HepG2 (cell line): ENCODE results near the gene SHROOM2. TPM values are rescaled to one million over a fixed set of nuclear protein-coding genes. Genes with fewer than 3 reads are reported as not detected.
A peak's percentile ranks its signal among the peaks of the same experiment; 100 is the strongest.

Source experiments
- ATAC-seq: fragments of 200-7000 bp; cut with Tn5 transposase; 3 replicates; pipeline ENCODE4 v1.9.1; 2020; ENCODE audit warnings: mild to moderate bottlenecking, moderate library complexity
- BruUV-seq: library from RNA; stranded (reverse); fragments of 400-500 nt; replicated peaks from 2 replicates; lab custom pipeline; 2021; lab: Mats Ljungman, UMichigan
- CTCF ChIA-PET: fragments of 300-600 bp; formaldehyde crosslinking; extraction: SDS; loops from one replicate; lab custom pipeline; 2021; ENCODE audit warnings: low total read pairs, inconsistent platforms, low intra/inter-chr PET ratio; lab: Yijun Ruan, JAX
- POLR2A ChIA-PET: fragments of 350-600 bp; sonication (Branson Sonifier 250); formaldehyde crosslinking; loops from one replicate; lab custom pipeline; 2020; ENCODE audit warnings: antibody characterized with exemption, inconsistent platforms; lab: Yijun Ruan, JAX
- DNase-seq: peaks from one replicate; pipeline ENCODE4 v3.0.0-alpha.2; 2015; ENCODE audit warnings: low spot score
- FAIRE-seq: peaks from 3 replicates; lab custom pipeline; 2011; peaks lifted over from hg19 to GRCh38; lab: Jason Lieb, UNC
- H2AFZ ChIP-seq: one replicate; pipeline ENCODE4 v1.6.1; 2011; ENCODE audit warnings: low read length, inconsistent platforms
- H3K27ac ChIP-seq: fragments of 300-600 bp; 3 replicates; pipeline ENCODE4 v1.8.0; 2011; ENCODE audit warnings: mixed run types, mild to moderate bottlenecking, mixed read lengths, low read length, inconsistent platforms; ENCODE audit not compliant: insufficient read depth; ENCODE audit errors: extremely low read length
- H3K27me3 ChIP-seq, 2 experiments: fragments of 200-600 bp in 1 of 2; 2 replicates in 1 of 2; 3 replicates in 1 of 2; pipeline versions ENCODE4 v1.6.0 to v1.8.0; 2011; ENCODE audit warnings: low read length in 2 of 2, mild to moderate bottlenecking in 2 of 2, moderate library complexity in 2 of 2, inconsistent platforms in 1 of 2; ENCODE audit not compliant: insufficient read depth in 2 of 2, control insufficient read depth in 1 of 2
- H3K36me3 ChIP-seq, 2 experiments: fragments of 200-600 bp in 1 of 2; replicated peaks in 1 of 2; 2 replicates in 1 of 2; 3 replicates in 1 of 2; pipeline versions ENCODE4 v1.5.1 to v1.8.0; 2011; ENCODE audit warnings: low read length in 2 of 2, inconsistent platforms in 1 of 2; ENCODE audit not compliant: insufficient read depth in 2 of 2, control insufficient read depth in 1 of 2
- H3K4me1 ChIP-seq: 2 replicates; pipeline ENCODE4 v1.5.1; 2012; ENCODE audit warnings: low read length, inconsistent platforms; ENCODE audit not compliant: insufficient read depth
- H3K4me2 ChIP-seq: 2 replicates; pipeline ENCODE4 v1.6.0; 2011; ENCODE audit warnings: low read depth, low read length, inconsistent platforms
- H3K4me3 ChIP-seq, 3 experiments: fragments of 200-600 bp in 1 of 3; sonication (generic), shearing (Covaris generic) in 1 of 3; replicated peaks in 1 of 3; 2 replicates each; pipeline ENCODE4 v1.5.1; 2011 to 2016; ENCODE audit warnings: low read length in 3 of 3, inconsistent platforms in 2 of 3, low read depth in 2 of 3, mild to moderate bottlenecking in 2 of 3, control low read depth in 1 of 3, mixed read lengths in 1 of 3; ENCODE audit not compliant: insufficient read depth in 1 of 3
- H3K79me2 ChIP-seq: one replicate; pipeline ENCODE4 v1.6.1; 2011; ENCODE audit warnings: low read length, inconsistent platforms; ENCODE audit not compliant: insufficient read depth
- H3K9ac ChIP-seq: 2 replicates; pipeline ENCODE4 v1.6.0; 2011; ENCODE audit warnings: mild to moderate bottlenecking, low read depth, low read length, inconsistent platforms; ENCODE audit not compliant: insufficient read depth
- H3K9me3 ChIP-seq: 2 replicates; pipeline ENCODE4 v1.5.1; 2012; ENCODE audit warnings: mild to moderate bottlenecking, low read length
- H4K20me1 ChIP-seq: 2 replicates; pipeline ENCODE4 v1.6.0; 2011; ENCODE audit warnings: inconsistent platforms, mild to moderate bottlenecking, low read length, moderate library complexity; ENCODE audit not compliant: insufficient read depth
- ATRX ChIP-seq: sonication (generic); formaldehyde crosslinking; IDR thresholded peaks from 2 replicates; pipeline ENCODE4 v1.4.0; 2020; ENCODE audit warnings: missing genetic modification reagents, borderline replicate concordance
- STAG1 ChIP-seq: sonication (generic); formaldehyde crosslinking; IDR thresholded peaks from 2 replicates; pipeline ENCODE4 v1.4.0; 2020; ENCODE audit warnings: missing genetic modification reagents
- ZSCAN31 ChIP-seq: sonication (generic); formaldehyde crosslinking; IDR thresholded peaks from 2 replicates; pipeline ENCODE4 v1.5.0; 2020; ENCODE audit warnings: low read depth, mild to moderate bottlenecking, missing genetic modification reagents
- WGBS: methylation state at CpG from one replicate; pipeline ENCODE4 v1.1.6; 2017; ENCODE audit warnings: low lambda C conversion rate; 5-methylcytosine and 5-hydroxymethylcytosine counted together
- in situ Hi-C: cut with HindIII; loops from 2 replicates; pipeline ENCODE4 v1.10.0; 2017; ENCODE audit warnings: low pct_unique_long_range_greater_than_20kb; ENCODE audit not compliant: extremely low pct_ligation_motif_present
- intact Hi-C: fragments of 100-400 bp; cut with micrococcal nuclease; formaldehyde crosslinking; loops from one replicate; pipeline ENCODE4 v1.10.0; 2022; ENCODE audit not compliant: unreplicated experiment
- polyA plus RNA-seq, 8 experiments: library from polyadenylated mRNA; depleted of rRNA in 3 of 8; stranded (reverse) in 7 of 8; unstranded in 1 of 8; fragments of >200 nt; fragmentation: Illumina TruSeq in 4 of 8; extraction: Trizol in 4 of 8; gene quantifications; 2 replicates each; pipeline versions ENCODE4 v1.2.1 to v1.2.3, GENCODE V29; 2011 to 2016; ENCODE audit warnings: low read depth in 4 of 8, missing spikeins in 1 of 8, mixed read lengths in 1 of 8; ENCODE audit not compliant: insufficient read depth in 1 of 8
- total RNA-seq, 5 experiments: library from RNA; depleted of rRNA; stranded (reverse); fragments of >200 nt; fragmentation: Illumina TruSeq; extraction: Trizol; gene quantifications; 2 replicates each; pipeline ENCODE4 v1.2.3, GENCODE V29; 2016; ENCODE audit warnings: low read depth in 1 of 5

Gene SHROOM2
- total and polyA plus RNA-seq, 2 of the 13 experiments (the other 11 are each of a cell fraction or from before 2014, with no cell fraction given) = 0.92 to 1.4 TPM

DNA sequence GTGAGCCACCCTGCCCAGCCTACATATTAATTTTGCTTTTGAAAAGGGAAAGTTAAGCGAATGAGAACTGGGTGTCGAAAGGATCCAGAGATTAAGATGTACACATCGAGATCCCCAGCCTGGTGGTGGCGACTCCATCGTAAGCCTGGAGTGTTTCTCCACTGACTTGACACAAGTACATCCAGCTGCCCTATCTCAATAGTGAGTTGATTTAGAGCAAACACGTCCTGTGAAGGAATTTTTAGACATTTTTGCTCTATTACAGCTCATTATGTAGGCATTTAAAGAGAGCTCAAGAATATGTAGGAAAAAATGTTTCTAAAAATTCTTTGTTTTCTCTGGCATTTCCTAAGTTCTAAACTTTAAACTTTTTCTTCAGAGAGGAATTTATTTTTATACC, 169.3 kb downstream of the SHROOM2 start:
- POLR2A ChIA-PET = no interaction called here

GRCh38 chrX:9957743-9958142, 171.5 kb downstream of the SHROOM2 start:
- no peak for FAIRE-seq
- BruUV-seq = no TSS peak
- in situ Hi-C loops = no loop called here
- H3K79me2 ChIP-seq = no peaks in the 10 kb centered on the region
- POLR2A ChIA-PET = no interaction called here
- 67% methylated on average over 9 of the region's 9 CpGs for WGBS
- ATAC-seq = no peak
- H3K4me2 ChIP-seq = no peak overlapping the region
- DNase-seq = no peak
- H3K27me3 ChIP-seq = no peaks in the 10 kb centered on the region
- no peak overlapping the region for H3K4me3 ChIP-seq
- intact Hi-C loops = no loop called here
- H3K36me3 ChIP-seq = no peaks in the 10 kb centered on the region
- TF ChIP-seq STAG1 (CRISPR knock-in tag) (0 out of 2 replicates have a peak, but pooled peaks have one; percentile 4), ATRX (CRISPR knock-in tag) (no peak)
- peaks cover under 1% of the 10 kb centered on the region; the same call in 1 of the 2 replicates for H3K4me1 ChIP-seq
- H2AFZ ChIP-seq = no peak overlapping the region
- no peak overlapping the region for H3K9ac ChIP-seq
- no peaks in the 10 kb centered on the region; the same call in 1 of the 2 replicates for H3K9me3 ChIP-seq
- H4K20me1 ChIP-seq = no peaks in the 10 kb centered on the region
- no peak overlapping the region for H3K27ac ChIP-seq
- CTCF ChIA-PET = interaction anchor here (1.7 kb wide), 1 partner anchor 162 kb away, joined by 4 read pairs; no protein-coding TSS in a partner anchor

More for the DNA sequence above, 169.3 kb downstream of the SHROOM2 start:
- Histone ChIP-seq H3K4me1 (peaks cover 10% of the 10 kb centered on the region), H3K9me3 (no peaks in the 10 kb centered on the region; the same call in 1 of the 2 replicates), H2AFZ (no peak overlapping the region), H3K27me3 (no peaks in the 10 kb centered on the region), H3K4me3 (no peak overlapping the region), H4K20me1 (no peaks in the 10 kb centered on the region), H3K4me2 (no peak overlapping the region), H3K9ac (no peak overlapping the region), H3K79me2 (no peaks in the 10 kb centered on the region), H3K27ac (no peak overlapping the region), H3K36me3 (no peaks in the 10 kb centered on the region)
- in situ Hi-C loops = no loop called here
- no peak for ATAC-seq
- intact Hi-C loops = no loop called here
- no peak for DNase-seq
- CTCF ChIA-PET = no interaction called here
- no peak for FAIRE-seq
- no TSS peak for BruUV-seq
- no peak for TF ChIP-seq ZSCAN31
- 92% methylated on average over 6 of the region's 6 CpGs for WGBS
